NOMO-1 treated with dmso at 0.1 percent for 144 hours (cell line): ENCODE measurements around the gene FAM181B.
A peak's percentile ranks its signal among the peaks of the same experiment; 100 is the strongest.

Source experiments
- DNase-seq: peaks from one replicate; lab custom pipeline; 2025; ENCODE audit not compliant: unreplicated experiment; lab: John Stamatoyannopoulos, UW

The FAM181B gene, protein sequence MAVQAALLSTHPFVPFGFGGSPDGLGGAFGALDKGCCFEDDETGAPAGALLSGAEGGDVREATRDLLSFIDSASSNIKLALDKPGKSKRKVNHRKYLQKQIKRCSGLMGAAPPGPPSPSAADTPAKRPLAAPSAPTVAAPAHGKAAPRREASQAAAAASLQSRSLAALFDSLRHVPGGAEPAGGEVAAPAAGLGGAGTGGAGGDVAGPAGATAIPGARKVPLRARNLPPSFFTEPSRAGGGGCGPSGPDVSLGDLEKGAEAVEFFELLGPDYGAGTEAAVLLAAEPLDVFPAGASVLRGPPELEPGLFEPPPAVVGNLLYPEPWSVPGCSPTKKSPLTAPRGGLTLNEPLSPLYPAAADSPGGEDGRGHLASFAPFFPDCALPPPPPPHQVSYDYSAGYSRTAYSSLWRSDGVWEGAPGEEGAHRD

DNA sequence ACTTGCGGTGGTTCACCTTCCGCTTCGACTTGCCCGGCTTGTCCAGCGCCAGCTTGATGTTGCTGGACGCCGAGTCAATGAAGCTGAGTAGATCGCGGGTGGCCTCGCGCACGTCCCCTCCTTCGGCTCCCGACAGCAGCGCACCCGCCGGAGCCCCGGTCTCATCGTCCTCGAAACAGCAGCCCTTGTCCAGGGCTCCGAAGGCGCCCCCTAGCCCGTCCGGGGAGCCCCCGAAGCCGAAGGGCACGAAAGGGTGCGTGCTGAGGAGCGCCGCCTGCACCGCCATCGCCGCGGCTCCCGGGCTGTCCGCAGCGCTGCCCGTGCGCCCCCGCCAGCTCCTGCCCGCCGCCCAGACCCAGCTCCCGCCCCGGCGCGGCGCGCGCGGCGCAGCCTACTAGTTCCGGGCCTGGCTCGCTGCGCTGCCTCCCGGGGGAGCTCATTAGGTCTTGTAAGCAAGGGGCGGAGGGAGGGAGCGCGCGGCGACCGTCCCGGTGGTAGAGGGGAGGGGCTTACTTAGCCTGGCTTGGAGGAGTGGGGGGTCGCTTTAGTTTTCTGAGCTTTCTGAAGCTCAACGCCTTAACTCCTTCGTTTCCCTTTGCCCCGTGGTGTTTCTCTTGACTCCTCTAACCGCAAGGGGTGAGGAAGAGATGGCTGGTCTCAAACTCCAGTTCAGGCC lies at the start of gene FAM181B:
TSS of gene FAM181B (minus strand) at position 421 of the 676 bp plus-strand sequence. CDS start at position 286, 135 bp downstream.
- peak; percentile 17 for DNase-seq

DNA sequence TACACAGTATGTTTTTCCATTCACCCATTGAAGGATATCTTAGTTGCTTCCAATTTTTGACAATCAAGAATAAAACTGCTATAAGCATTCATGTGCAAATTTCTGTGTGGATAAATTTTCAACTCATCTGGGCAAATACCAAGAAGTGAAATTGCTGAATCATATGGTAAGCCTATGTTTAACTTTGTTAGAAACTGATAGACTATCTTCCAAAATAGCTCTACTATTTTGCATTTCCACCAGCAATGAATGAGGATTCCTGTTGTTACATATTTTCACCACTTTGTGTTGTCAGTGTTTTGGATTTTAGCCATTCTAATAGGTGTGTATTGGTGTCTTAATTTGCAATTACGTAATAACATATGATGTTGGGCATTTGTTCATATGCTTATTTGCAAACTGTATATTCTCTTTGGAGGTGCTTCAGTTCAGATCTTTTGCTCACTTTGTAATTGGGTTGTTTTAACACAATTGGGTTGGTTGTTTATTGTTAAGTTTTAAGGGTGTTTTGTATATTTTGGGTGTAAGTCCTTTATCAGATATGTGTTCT lies 49.2 kb upstream of the FAM181B start:
- DNase-seq: no peak

DNA sequence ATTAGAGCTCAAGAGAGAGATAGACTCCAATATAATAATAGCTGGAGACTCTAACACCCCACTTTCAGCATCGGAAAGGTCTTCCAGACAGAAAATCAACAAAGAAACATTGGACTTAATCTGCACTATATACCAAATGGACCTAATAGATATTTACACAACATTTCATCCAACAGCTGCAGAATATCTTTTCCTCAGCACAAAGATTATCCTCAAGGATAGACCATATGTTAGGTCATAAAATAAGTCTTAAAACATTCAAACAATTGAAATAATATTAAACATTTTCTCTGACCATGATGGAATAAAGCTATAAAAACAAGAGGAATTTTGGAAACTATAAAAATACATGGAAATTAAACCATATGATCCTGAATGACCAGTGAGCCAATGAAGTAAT lies 45.1 kb upstream of the FAM181B start:
- no peak for DNase-seq

DNA sequence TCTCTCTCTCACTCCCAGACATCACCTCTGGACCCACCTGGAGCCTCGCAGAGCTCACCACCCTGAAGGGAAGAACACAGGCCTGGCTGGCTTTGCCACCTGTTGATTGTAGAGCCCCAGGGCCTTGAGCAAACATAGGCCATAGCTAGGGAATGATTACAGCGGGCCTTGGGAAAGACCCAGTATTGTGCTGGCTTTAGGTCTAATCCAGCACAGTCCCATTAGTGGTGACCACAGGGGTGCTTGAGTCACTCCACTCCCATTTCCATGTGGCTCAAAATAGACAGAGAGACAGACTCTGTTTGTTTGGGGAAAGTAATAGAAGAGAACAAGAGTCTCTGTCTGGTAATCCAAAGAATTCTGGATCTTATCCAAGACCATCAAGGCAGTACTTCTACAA lies 42.7 kb upstream of the FAM181B start:
- DNase-seq: no peak

DNA sequence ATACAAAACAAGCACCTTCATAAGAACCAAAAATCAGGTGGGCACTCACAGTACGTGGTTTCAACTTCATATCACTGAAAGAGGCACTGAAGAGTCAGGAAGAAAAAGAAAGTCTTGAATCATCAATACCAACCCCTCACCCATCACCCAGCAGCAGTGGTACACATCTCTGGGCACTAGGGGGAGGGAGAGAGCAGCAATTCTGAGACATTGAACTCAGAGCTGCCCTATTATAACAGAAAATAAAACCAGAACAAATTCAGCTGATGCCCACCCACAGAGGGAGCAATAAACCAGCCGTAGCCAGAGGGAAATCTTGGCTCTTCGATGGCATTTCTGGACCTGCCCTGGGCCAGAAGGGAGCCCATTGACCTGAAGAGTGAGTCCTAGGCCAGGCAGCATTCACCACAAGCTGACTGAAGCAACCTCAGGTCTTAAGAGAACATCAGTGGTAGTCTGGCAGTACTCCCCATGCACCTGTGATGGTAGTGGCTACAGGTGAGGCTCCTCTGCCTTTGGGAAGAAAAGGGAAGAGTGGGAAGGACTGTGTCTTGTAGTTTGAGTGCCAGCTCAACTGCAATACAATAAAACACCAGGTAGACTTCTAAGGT lies 42.2 kb upstream of the FAM181B start:
- peak; percentile 25 for DNase-seq

DNA sequence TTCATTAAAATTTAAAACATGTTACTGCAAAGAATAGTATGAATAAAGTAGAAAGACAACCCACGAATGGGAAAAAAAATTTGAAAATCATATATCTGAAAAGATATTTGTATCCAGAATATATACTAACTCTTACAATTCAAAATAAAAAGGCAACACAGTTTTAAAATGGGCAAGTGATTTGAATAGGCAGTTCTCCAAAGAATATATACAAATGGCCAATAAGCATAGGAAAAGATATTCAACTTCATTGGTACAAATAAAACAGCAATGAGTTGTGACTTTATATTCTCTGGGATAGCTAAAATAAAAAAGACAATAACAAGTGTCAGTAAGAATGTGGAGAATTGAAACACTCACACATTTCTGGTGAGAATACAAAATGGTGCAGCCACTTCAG lies 41.6 kb upstream of the FAM181B start:
- DNase-seq: no peak

DNA sequence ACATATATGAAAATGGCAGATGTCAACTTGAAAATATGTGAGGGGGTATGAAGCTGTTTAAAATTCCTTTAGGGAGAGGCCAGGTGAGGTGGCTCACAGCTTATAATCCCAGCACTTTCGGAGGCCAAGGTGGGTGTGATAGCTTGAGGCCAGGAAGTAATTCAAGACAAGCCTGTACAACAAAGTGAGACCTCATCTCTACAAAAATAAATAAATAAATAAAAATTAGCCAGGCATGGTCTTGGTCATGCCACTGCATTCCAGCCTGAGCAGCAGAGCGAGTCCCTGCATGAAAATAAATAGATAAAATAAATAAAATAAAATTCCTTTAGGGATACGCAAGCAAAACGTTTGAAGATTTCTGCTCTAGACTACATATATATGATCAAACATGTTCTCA lies 38.1 kb upstream of the FAM181B start:
- DNase-seq: no peak

DNA sequence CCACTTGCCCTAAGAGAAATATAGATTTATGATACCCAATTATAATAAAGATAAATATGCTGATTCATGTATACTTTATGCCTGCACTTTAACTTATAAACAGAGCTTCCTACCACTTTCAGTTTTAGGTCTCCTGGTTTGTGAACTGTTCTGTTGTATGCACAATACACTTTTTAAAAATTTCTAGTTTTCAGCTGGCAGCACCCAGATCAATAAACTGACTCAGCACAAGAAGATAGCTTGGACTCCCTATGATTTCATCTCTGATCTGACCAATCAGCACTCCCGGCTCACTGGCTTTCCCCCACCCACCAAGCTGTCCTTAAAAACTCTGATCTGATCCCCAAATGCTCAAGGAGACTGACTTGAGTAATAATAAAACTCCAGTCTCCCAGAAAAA lies 33.5 kb upstream of the FAM181B start:
- no peak for DNase-seq

DNA sequence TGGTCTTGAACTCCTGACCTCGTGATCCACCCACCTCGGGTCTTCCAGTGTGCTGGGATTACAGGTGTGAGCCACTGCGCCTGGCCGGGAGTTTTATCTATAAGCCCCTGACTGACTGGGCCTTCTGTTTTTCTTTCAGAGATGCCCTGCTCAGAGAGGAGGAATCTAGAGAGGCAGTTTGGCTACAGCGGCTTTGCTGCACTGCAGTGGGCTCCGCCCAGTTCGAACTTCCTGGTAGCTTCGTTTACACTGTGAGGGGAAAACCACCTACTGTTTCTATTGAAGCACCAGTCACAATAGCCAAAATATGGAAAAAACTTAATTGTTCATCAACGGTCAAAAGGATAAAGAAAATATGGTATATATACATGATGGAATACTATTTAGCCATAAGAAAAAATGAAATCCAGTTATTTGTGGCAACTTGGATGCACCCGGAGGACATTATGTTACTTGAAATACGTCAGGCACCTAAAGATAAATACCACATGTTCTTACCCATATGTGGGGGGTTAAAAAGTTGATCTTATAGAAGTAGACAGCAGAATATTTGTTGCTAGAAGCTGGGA lies 31.9 kb upstream of the FAM181B start:
- no peak for DNase-seq

DNA sequence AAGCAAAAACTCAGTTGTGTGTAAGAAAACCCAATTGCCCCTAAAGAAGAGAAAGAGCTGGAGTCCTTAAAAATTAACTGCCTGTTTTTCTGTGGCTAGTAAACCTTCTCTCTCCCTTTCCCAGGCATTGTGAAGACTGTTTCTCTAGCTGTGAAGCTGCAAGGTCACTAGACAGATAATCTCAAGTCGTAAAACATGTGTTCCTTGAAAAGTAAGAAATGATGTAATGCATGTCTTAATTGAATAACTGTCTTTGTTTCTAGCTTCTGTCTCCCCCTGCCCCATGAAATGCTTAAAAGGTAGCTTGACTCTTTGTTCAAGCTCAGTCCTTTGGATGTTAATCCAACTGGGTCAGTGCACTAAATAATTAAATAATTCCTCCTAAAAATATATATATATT lies 29.5 kb upstream of the FAM181B start:
- DNase-seq: no peak

DNA sequence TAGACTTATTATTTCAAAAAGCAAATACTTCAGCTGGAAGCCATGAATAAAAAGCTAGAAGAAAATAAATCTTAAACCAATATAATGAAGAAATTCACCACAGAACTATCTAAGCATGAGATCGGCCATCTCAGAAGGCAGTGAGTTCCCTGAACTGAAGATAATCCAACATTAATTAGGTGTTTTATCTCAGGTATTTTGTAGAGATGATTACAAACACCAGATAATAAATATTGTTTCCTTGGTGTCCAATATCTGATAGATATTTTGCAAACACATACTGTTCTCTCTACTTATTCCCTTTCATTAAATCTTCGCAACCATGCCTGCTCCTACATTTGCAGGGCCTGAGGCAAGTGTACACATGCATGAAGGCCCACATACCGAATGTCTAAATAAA lies 26.0 kb upstream of the FAM181B start:
- DNase-seq: no peak

DNA sequence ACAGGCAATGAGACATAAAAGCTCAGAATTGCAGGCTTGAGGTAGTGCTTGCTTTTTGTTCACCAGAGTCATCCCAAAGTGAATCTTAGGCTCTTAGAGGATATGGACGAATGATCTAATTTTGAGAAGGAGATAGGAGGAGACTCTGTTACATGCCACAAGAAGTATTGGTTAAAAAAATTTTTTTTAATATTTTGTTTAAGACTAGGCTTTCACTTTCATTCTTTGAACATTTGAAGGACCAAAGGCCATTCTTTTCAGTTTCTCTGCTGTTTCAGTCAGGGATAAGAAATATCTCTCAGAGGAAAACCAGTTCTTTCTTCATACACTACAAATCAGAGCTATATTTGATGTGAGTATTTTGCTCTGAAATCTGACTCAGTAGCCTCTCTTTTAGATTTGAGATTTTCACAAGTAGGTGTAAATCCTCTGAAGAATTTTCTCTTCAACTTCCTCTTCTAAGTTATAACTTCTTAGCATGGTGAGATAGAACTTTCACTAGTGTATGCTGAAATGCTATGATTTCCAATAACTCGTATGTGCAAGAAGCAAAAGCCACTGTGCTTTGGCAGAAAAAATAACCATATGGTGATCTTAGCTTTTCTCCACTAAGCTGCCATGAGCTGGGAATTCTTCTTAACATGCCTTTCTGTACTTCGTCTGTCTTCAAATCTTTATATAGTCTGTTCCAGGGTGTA lies 24.1 kb upstream of the FAM181B start:
- DNase-seq: no peak

DNA sequence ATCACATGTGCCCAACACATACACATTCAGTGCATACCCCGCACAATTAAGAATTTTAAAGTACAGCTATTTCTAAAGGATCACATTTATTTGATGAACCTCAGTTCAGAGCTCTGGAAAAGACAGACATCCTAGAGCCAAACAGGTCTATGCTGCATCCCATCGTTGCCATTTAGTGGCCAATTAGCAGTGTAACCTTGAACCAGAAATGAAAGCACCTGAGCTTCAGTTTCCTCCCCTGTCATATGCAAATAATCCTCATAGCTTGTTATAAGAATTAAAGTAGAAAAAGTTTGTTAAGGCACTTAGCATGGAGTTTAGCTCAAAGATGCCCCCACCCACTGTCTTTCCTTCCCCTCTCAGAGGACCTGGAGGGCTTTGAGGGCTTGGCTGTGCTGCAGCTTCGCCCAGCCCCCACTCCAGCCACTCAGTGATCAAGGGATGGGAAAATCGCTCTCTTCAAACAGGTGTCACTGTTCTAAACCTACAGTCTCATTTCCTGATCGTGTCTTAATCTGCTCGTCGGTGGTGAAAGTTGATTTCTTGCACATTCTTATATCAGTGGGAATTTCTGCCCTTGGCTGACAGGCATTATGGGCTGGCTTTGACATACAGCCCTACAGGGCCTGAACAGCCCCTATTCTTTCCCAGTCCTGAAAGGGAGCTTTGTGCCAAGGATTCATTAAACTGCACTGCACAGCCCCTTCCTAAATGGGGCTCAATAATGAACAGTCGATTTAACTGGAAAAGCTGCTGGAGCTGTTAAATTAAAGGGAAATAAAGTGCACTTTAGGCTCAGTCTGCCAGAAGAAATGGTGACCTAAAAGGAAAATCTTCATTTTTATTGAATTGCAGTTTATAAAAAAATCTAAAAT lies 23.3 kb upstream of the FAM181B start:
- DNase-seq: no peak

DNA sequence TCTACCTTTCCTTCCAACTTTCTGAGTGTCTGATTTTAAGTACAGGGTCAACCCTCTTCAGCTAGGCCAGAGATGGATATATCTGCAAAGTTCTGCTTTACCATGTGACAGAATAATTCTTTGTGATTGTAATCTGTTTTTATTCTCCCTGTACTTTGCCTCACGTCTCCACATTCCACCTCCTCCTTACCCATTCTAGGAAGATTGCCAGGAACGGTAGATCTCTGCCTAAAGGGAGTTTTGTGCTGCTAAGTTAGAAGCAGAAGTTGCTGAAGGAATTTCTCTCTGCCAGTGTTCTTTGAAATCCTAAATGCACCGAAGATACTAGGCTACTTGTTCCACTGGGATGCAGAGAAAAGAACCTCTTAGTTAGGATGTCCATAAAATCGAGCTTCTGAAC lies 20.7 kb upstream of the FAM181B start:
- no peak for DNase-seq

DNA sequence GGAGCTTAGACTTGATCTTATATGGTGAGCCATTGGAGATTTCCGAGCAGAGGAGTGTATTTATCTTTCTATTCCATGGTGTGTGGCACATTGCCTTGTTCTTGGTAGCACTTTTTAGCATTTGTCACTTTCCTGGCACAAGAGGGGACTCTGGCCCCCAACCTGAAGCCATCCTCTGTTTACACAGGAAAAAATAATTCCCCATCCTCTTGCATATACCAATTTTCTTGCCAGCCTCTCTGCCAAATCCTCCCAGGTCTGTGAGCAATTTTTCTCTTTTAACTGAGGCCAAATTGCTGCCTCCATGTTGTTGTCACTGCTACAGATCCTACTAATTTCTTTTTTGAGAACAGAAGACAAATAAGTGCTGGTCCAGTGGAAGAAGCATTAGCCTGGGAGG lies 20.3 kb upstream of the FAM181B start:
- no peak for DNase-seq

DNA sequence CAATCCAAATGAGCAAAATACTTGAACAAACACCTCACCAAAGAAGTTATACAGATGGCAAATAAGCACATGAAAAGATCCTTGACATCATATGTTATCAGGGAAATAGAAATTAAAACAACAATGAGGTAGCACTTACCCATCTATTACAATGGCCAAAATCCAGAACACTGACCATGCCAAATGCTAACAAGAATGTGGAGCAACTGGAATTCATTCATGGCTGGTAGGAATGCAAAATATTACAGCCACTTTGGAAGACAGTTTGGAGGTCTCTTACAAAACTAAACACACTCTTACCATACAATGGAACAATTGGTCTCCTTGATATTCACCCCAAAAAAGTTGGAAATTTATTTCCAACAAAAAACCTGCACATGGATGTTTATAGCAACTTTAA lies 19.1 kb upstream of the FAM181B start:
- no peak for DNase-seq

DNA sequence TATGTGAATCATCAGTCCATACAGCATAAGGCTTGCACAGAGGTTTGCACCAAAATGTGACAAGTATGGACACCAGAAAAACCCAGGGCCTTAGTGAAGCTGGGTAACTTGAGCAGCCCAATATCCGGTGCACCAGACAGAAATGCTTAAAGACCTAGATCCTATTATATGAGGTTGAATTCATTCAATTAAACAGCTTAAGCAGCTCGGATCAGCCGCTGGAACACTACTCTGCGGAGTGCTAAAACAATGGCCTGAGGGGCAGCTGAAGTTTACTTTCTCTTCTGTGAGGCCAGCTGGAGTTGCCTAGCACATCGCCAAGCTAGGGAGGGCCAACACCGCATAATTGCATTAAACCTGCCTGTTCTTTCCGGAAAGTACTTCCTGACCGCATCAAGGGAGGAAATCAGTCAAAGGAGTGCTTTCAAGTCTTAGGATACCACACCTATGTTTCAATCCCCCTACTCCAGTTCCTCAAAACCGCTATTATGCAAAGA lies 17.0 kb upstream of the FAM181B start:
- no peak for DNase-seq

DNA sequence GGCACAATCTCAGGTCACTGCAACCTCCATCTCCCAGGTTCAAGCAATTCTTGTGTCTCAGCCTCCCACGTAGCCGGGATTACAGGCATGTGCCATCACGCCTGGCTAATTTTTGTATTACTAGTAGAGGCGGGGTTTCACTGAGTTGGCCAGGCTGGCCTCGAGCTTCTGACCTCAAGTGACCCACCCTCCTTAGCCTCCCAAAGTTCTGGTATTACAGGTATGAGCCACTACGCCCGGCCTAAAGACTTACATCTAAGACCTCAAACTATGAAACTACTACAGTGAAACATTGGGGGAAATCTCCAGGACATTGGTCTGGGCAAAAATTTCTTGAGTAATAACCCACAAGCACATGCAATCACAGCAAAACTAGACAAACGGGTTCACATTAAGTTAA lies 13.8 kb upstream of the FAM181B start:
- DNase-seq: no peak

DNA sequence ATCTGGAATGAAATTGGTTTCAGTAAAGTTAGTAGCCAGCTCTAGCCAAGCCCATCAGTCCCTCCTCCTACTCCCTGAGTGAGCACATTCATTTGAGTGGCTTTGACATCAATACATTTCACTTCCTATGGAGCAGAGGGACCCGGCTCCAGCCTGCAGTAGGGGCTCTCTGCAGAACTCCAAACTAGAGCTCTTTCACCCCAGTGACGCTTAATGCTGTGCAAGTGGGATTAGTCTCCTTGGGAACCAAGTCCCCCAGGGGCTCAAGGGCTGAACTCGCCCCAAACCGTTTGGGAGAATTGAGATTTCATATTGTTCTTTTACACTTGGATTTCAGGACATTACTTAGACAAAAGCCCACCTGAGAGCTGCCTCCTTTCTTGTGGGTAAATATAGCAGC lies 4.4 kb upstream of the FAM181B start:
- DNase-seq: no peak

DNA sequence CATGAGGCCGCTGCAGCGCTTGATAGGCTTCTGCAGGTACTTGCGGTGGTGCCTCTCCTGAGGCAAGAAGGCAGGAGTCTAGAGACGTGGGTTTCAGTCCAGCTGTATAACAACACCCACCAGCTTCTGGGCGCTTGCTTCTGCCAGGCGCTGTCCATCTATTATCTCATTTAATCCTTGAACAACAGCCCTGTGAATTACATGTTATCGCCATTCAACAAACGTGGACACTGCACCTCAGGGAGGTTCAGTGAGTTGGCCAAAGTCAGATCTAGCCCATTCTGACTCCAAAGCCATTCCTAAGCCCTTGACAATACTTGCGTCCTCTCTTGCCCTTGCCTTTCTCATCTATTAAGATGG lies 436 bp upstream of the FAM181B start:
- DNase-seq: no peak
